Gastroesophageal sphincter (tissue), 3 donors: Measurements from ENCODE around the gene AP2B1.

Experiments
- POLR2A ChIP-seq, 2 donors: fragments of 450-650 bp; IDR thresholded peaks; one replicate each; pipeline ENCODE4 v1.6.1; 2017; ENCODE audit warnings: antibody characterized with exemption in 2 of 2, mild to moderate bottlenecking in 2 of 2, moderate library complexity in 1 of 2
- TF ChIP-seq, protein P1 (sequence below), 4 experiments: fragments of 200-600 bp in 2 of 4; fragments of 450-650 bp in 2 of 4; sonication (generic) in 1 of 4; IDR thresholded peaks; one replicate each; pipeline ENCODE4 v1.5.1; 2017 to 2019; ENCODE audit warnings: antibody characterized with exemption in 4 of 4, mild to moderate bottlenecking in 2 of 4, moderate library complexity in 2 of 4

GRCh38 chr17:35603674-35604073 lies 16.6 kb downstream of the AP2B1 start:
- no peak for TF ChIP-seq POLR2A (IDR thresholded peaks at IDR 0.05)
- TF ChIP-seq, protein P1, sequence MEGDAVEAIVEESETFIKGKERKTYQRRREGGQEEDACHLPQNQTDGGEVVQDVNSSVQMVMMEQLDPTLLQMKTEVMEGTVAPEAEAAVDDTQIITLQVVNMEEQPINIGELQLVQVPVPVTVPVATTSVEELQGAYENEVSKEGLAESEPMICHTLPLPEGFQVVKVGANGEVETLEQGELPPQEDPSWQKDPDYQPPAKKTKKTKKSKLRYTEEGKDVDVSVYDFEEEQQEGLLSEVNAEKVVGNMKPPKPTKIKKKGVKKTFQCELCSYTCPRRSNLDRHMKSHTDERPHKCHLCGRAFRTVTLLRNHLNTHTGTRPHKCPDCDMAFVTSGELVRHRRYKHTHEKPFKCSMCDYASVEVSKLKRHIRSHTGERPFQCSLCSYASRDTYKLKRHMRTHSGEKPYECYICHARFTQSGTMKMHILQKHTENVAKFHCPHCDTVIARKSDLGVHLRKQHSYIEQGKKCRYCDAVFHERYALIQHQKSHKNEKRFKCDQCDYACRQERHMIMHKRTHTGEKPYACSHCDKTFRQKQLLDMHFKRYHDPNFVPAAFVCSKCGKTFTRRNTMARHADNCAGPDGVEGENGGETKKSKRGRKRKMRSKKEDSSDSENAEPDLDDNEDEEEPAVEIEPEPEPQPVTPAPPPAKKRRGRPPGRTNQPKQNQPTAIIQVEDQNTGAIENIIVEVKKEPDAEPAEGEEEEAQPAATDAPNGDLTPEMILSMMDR (IDR thresholded peaks at IDR 0.05): no peak
